Erythroblast (primary cell): ENCODE data around the gene EPB41.

Experiments
- GATA1 ChIP-seq: IDR thresholded peaks from 2 replicates; pipeline ENCODE4 v1.6.1; 2011; ENCODE audit warnings: low read depth, mild to moderate bottlenecking, control low read depth, low read length, moderate library complexity
- POLR2A ChIP-seq: IDR thresholded peaks from 2 replicates; pipeline ENCODE4 v1.6.1; 2011; ENCODE audit warnings: mild to moderate bottlenecking, low read length

DNA sequence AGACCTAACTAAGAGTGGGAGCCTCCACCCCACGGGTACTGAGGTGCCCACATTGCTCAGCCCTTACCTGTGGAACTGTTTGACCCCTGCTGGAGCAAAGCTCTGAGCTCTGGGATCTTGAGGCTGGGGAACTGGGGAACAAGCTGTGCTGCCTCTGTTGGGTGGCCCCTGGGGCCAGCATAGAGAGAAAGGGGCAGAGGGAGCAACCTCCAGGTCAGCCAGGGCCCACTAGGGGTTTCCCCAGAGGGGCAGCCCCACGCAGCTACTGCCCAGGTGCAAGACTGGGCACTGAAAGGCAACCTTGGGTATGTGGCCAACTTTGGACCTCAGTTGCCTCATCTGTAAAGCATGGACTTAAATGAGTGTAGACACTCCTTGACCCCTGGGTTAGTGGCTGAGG is 23.5 kb upstream of the EPB41 start:
- no peak for TF ChIP-seq POLR2A
- no peak for TF ChIP-seq GATA1
